LNCAP (cell line): ENCODE data around the gene PLA2G2C.

Experiments
- CTCF ChIP-seq: fragments of 450-650 bp; IDR thresholded peaks from 2 replicates; pipeline ENCODE4 v1.5.1; 2017; ENCODE audit warnings: mild to moderate bottlenecking

Gene PLA2G2C

GRCh38 chr1:20154301-20154831 lies 32.0 kb downstream of the PLA2G2C start:
- TF ChIP-seq CTCF: no peak

GRCh38 chr1:20153000-20153418 lies 33.3 kb downstream of the PLA2G2C start:
- TF ChIP-seq CTCF: no peak

- TF ChIP-seq CTCF: 0 out of 2 replicates have a peak, but pooled peaks have one; percentile 18
Measured at GRCh38 chr1:20152599-20152930, 33.8 kb downstream of the PLA2G2C start.

- peak; percentile 65 for TF ChIP-seq CTCF
Measured at GRCh38 chr1:20151906-20152598, 34.3 kb downstream of the PLA2G2C start.

- no peak for TF ChIP-seq CTCF
Measured at GRCh38 chr1:20150969-20151368, 35.3 kb downstream of the PLA2G2C start.

- TF ChIP-seq CTCF: no peak
Measured at GRCh38 chr1:20150326-20150705, 36.0 kb downstream of the PLA2G2C start.

- no peak for TF ChIP-seq CTCF
Measured at GRCh38 chr1:20149601-20150325, 36.6 kb downstream of the PLA2G2C start.
